HCT116 (cell line): Measurements from ENCODE around the gene FNBP1L. TPM values are rescaled to one million over a fixed set of nuclear protein-coding genes. Genes with fewer than 3 reads are reported as not detected.

Experiments
- ATAC-seq: fragments of 200-7000 bp; cut with Tn5 transposase; 2 replicates; pipeline ENCODE4 v1.9.1; 2020; ENCODE audit warnings: mild to moderate bottlenecking, moderate library complexity
- BruUV-seq: library from RNA; stranded (reverse); fragments of 400-500 nt; replicated peaks from 2 replicates; lab custom pipeline; 2021; lab: Mats Ljungman, UMichigan
- CTCF ChIA-PET: fragments of 300-600 bp; sonication (Branson Sonifier 250); formaldehyde crosslinking; loops from one replicate; lab custom pipeline; 2021; ENCODE audit warnings: antibody characterized with exemption; lab: Charles Lee
- POLR2A ChIA-PET: fragments of 300-600, 350-600 bp; sonication (Branson Sonifier 250); formaldehyde crosslinking; loops from one replicate; lab custom pipeline; 2021; ENCODE audit warnings: antibody characterized with exemption; lab: Charles Lee
- RAD21 ChIA-PET, 2 experiments: fragments of 300-600 bp; sonication (Branson Sonifier 250); formaldehyde crosslinking; loops; one replicate each; lab custom pipeline; 2023; ENCODE audit warnings: low total read pairs in 2 of 2; ENCODE audit not compliant: uncharacterized antibody in 2 of 2, unreplicated experiment in 2 of 2, low non-redundant PET in 1 of 2; lab: Charles Lee
- DNase-seq: peaks from one replicate; pipeline ENCODE4 v3.0.0-alpha.2; 2010; ENCODE audit warnings: low read depth, low spot score
- H2AFZ ChIP-seq: fragments of 200-600 bp; shearing (Covaris generic), sonication (generic); 2 replicates; pipeline ENCODE4 v1.6.1; 2017; ENCODE audit warnings: low read depth, mixed run types, mixed read lengths, antibody characterized with exemption, low read length; ENCODE audit not compliant: poor library complexity, severe bottlenecking
- H3K27ac ChIP-seq: 2 replicates; pipeline ENCODE4 v1.5.1; 2012; ENCODE audit warnings: low read depth, low read length
- H3K27me3 ChIP-seq: fragments of 200-600 bp; sonication (generic); 2 replicates; pipeline ENCODE4 v1.6.1; 2016; ENCODE audit warnings: mixed run types, low read length, mixed read lengths; ENCODE audit not compliant: insufficient read depth
- H3K36me3 ChIP-seq, 2 experiments: fragments of 200-500 bp in 1 of 2; fragments of 200-600 bp in 1 of 2; sonication (Bioruptor generic) in 1 of 2; sonication (generic) in 1 of 2; 2 replicates each; pipeline versions ENCODE4 v1.5.1 to v1.6.1; 2014 to 2016; ENCODE audit warnings: low read length in 2 of 2, inconsistent platforms in 1 of 2, mixed read lengths in 1 of 2, mixed run types in 1 of 2; ENCODE audit not compliant: insufficient read depth in 2 of 2, control insufficient read depth in 1 of 2
- H3K4me1 ChIP-seq, 2 experiments: fragments of 200-600 bp in 1 of 2; sonication (generic) in 1 of 2; 2 replicates each; pipeline versions ENCODE4 v1.5.1 to v1.6.1; 2012 to 2017; ENCODE audit warnings: low read length in 2 of 2, inconsistent platforms in 1 of 2, mild to moderate bottlenecking in 1 of 2, mixed read lengths in 1 of 2, mixed run types in 1 of 2, moderate library complexity in 1 of 2; ENCODE audit not compliant: insufficient read depth in 2 of 2, control insufficient read depth in 1 of 2
- H3K4me2 ChIP-seq: fragments of 200-600 bp; sonication (generic); 2 replicates; pipeline ENCODE4 v1.6.1; 2017; ENCODE audit warnings: mixed run types, low read length, mixed read lengths
- H3K4me3 ChIP-seq, 2 experiments: fragments of 200-600 bp in 1 of 2; sonication (generic) in 1 of 2; replicated peaks in 1 of 2; 2 replicates each; pipeline ENCODE4 v1.5.1; 2011 to 2016; ENCODE audit warnings: low read length in 2 of 2, control low read depth in 1 of 2, low read depth in 1 of 2, mild to moderate bottlenecking in 1 of 2, mixed read lengths in 1 of 2, mixed run types in 1 of 2
- H3K79me2 ChIP-seq: fragments of 200-600 bp; sonication (generic); 2 replicates; pipeline ENCODE4 v1.6.1; 2017; ENCODE audit warnings: mild to moderate bottlenecking, mixed run types, low read length, moderate library complexity, mixed read lengths; ENCODE audit not compliant: insufficient read depth
- H3K9ac ChIP-seq: fragments of 200-600 bp; sonication (generic); 2 replicates; pipeline ENCODE4 v1.6.1; 2016; ENCODE audit warnings: low read length, mixed read lengths
- H3K9me2 ChIP-seq: fragments of 200-600 bp; sonication (generic), shearing (Covaris generic); 2 replicates; pipeline ENCODE4 v1.6.1; 2017; ENCODE audit warnings: mixed run types, mild to moderate bottlenecking, moderate library complexity; ENCODE audit not compliant: insufficient read depth
- H3K9me3 ChIP-seq, 2 experiments: fragments of 200-500 bp in 1 of 2; fragments of 200-600 bp in 1 of 2; sonication (Bioruptor generic) in 1 of 2; sonication (generic) in 1 of 2; 2 replicates each; pipeline ENCODE4 v1.6.1; 2014 to 2017; ENCODE audit warnings: low read length in 2 of 2, mixed read lengths in 2 of 2, inconsistent platforms in 1 of 2, low read depth in 1 of 2, mild to moderate bottlenecking in 1 of 2, mixed run types in 1 of 2, moderate library complexity in 1 of 2; ENCODE audit not compliant: control insufficient read depth in 1 of 2, insufficient read depth in 1 of 2
- H4K20me1 ChIP-seq: fragments of 200-600 bp; sonication (generic), shearing (Covaris generic); 2 replicates; pipeline ENCODE4 v1.6.1; 2017; ENCODE audit warnings: mixed run types, mild to moderate bottlenecking, moderate library complexity; ENCODE audit not compliant: insufficient read depth
- ATF3 ChIP-seq: IDR thresholded peaks from 2 replicates; pipeline ENCODE4 v1.6.1; 2012
- CBX3 ChIP-seq: IDR thresholded peaks from 2 replicates; pipeline ENCODE4 v1.6.1; 2012; ENCODE audit warnings: low read depth
- CEBPB ChIP-seq: IDR thresholded peaks from 2 replicates; pipeline ENCODE4 v1.6.1; 2012; ENCODE audit warnings: low read depth
- EGR1 ChIP-seq: IDR thresholded peaks from 2 replicates; pipeline ENCODE4 v1.6.1; 2012; ENCODE audit warnings: low read depth
- ELF1 ChIP-seq: IDR thresholded peaks from 2 replicates; pipeline ENCODE4 v1.6.1; 2012; ENCODE audit warnings: low read depth, borderline replicate concordance
- EZH2 ChIP-seq: fragments of 200-600 bp; sonication (generic); IDR thresholded peaks from 2 replicates; pipeline ENCODE4 v1.6.1; 2017; ENCODE audit warnings: antibody characterized with exemption, mixed run types
- EZH2phosphoT487 ChIP-seq: fragments of 200-600 bp; IDR thresholded peaks from 2 replicates; pipeline ENCODE4 v1.6.1; 2018; ENCODE audit warnings: antibody characterized with exemption, borderline replicate concordance
- FOSL1 ChIP-seq: IDR thresholded peaks from 2 replicates; pipeline ENCODE4 v1.6.1; 2012; ENCODE audit warnings: low read depth
- MAX ChIP-seq: IDR thresholded peaks from 2 replicates; pipeline ENCODE4 v1.6.1; 2012
- POLR2A ChIP-seq: IDR thresholded peaks from 2 replicates; pipeline ENCODE4 v1.7.0; 2011; ENCODE audit warnings: borderline replicate concordance; ENCODE audit not compliant: insufficient read depth, insufficient read length; ENCODE audit errors: extremely low read depth
- POLR2AphosphoS5 ChIP-seq: IDR thresholded peaks from 2 replicates; pipeline ENCODE4 v1.6.1; 2011; ENCODE audit warnings: mild to moderate bottlenecking, low read depth, low read length, moderate library complexity
- SIN3A ChIP-seq: IDR thresholded peaks from 2 replicates; pipeline ENCODE4 v1.6.1; 2012; ENCODE audit warnings: low read depth
- SP1 ChIP-seq: IDR thresholded peaks from 2 replicates; pipeline ENCODE4 v1.6.1; 2012; ENCODE audit warnings: low read depth
- SRF ChIP-seq: IDR thresholded peaks from 2 replicates; pipeline ENCODE4 v1.6.1; 2012; ENCODE audit warnings: low read depth
- TCF7L2 ChIP-seq: IDR thresholded peaks from 2 replicates; pipeline ENCODE4 v1.7.0; 2011; ENCODE audit warnings: borderline replicate concordance, inconsistent platforms; ENCODE audit not compliant: insufficient read depth, insufficient read length; ENCODE audit errors: extremely low read depth
- YY1 ChIP-seq: IDR thresholded peaks from 2 replicates; pipeline ENCODE4 v1.6.1; 2011; ENCODE audit warnings: low read length, low read depth, moderate library complexity, mild to moderate bottlenecking; ENCODE audit not compliant: insufficient replicate concordance; ENCODE audit errors: extremely low read depth
- ZBTB33 ChIP-seq: IDR thresholded peaks from 2 replicates; pipeline ENCODE4 v1.6.1; 2011; ENCODE audit warnings: mild to moderate bottlenecking, low read length, moderate library complexity; ENCODE audit not compliant: insufficient replicate concordance; ENCODE audit errors: extremely low read depth
- ZFX ChIP-seq: fragments of 450-650 bp; IDR thresholded peaks from 2 replicates; pipeline ENCODE4 v1.6.1; 2017
- intact Hi-C: fragments of 100-400 bp; cut with micrococcal nuclease; formaldehyde crosslinking; loops from 2 replicates; pipeline ENCODE4 v1.10.0; 2022
- total RNA-seq: library from RNA; stranded (reverse); gene quantifications from one replicate; pipeline ENCODE4 v1.2.1, GENCODE V29; 2021; ENCODE audit not compliant: unreplicated experiment
- TF ChIP-seq, protein P1 (sequence below), 3 experiments: fragments of 200-600 bp in 1 of 3; sonication (generic) in 1 of 3; IDR thresholded peaks in 2 of 3; conservative IDR thresholded peaks in 1 of 3; 2 replicates each; pipeline ENCODE4 v1.5.1; 2012 to 2017; ENCODE audit warnings: low read depth in 2 of 3, low read length in 2 of 3, antibody characterized with exemption in 1 of 3, borderline replicate concordance in 1 of 3, control low read depth in 1 of 3, mild to moderate bottlenecking in 1 of 3, mixed read lengths in 1 of 3, mixed run types in 1 of 3, moderate library complexity in 1 of 3; ENCODE audit not compliant: insufficient read depth in 1 of 3
- TF ChIP-seq, protein P2 (sequence below): IDR thresholded peaks from 2 replicates; pipeline ENCODE4 v1.6.1; 2012; ENCODE audit warnings: low read depth

The FNBP1L gene
- total RNA-seq, 1 experiment from 2014 or later: 26.1 TPM

DNA sequence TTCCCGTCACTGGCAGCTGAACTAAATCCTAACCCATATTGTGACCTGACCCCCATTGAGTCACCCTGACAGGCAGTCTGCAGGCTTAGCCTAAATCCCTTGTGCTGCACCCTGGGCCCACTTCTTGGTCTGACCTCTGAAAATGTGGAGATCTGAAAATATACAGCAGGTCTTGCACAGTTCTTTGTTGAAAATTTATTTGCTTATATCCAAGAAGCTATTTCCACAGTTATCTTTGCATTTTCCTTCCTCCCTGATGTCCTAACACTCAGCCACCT, 146.6 kb downstream of the FNBP1L start:
- DNase-seq (no peak), ATAC-seq (no peak)
- TF ChIP-seq ZFX: no peak
- TF ChIP-seq SP1: no peak
- no peak for TF ChIP-seq MAX
- no peak for TF ChIP-seq CEBPB
- no peak for TF ChIP-seq FOSL1
- no peak for TF ChIP-seq POLR2AphosphoS5
- no peak for TF ChIP-seq SIN3A
- TF ChIP-seq YY1: no peak
- TF ChIP-seq EZH2phosphoT487: no peak
- no peak for TF ChIP-seq EGR1
- no peak for TF ChIP-seq TCF7L2
- no peak for TF ChIP-seq ELF1
- no peak for TF ChIP-seq ATF3
- TF ChIP-seq, protein P1, sequence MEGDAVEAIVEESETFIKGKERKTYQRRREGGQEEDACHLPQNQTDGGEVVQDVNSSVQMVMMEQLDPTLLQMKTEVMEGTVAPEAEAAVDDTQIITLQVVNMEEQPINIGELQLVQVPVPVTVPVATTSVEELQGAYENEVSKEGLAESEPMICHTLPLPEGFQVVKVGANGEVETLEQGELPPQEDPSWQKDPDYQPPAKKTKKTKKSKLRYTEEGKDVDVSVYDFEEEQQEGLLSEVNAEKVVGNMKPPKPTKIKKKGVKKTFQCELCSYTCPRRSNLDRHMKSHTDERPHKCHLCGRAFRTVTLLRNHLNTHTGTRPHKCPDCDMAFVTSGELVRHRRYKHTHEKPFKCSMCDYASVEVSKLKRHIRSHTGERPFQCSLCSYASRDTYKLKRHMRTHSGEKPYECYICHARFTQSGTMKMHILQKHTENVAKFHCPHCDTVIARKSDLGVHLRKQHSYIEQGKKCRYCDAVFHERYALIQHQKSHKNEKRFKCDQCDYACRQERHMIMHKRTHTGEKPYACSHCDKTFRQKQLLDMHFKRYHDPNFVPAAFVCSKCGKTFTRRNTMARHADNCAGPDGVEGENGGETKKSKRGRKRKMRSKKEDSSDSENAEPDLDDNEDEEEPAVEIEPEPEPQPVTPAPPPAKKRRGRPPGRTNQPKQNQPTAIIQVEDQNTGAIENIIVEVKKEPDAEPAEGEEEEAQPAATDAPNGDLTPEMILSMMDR (IDR thresholded peaks at IDR 0.05 in 2 of 3, conservative IDR thresholded peaks at IDR 0.05 in 1 of 3; ENCODE audit: borderline replicate concordance in 1 of 3, insufficient read depth in 1 of 3, low read depth in 2 of 3, low read length in 2 of 3): no peak
- TF ChIP-seq SRF: no peak
- TF ChIP-seq, protein P2, sequence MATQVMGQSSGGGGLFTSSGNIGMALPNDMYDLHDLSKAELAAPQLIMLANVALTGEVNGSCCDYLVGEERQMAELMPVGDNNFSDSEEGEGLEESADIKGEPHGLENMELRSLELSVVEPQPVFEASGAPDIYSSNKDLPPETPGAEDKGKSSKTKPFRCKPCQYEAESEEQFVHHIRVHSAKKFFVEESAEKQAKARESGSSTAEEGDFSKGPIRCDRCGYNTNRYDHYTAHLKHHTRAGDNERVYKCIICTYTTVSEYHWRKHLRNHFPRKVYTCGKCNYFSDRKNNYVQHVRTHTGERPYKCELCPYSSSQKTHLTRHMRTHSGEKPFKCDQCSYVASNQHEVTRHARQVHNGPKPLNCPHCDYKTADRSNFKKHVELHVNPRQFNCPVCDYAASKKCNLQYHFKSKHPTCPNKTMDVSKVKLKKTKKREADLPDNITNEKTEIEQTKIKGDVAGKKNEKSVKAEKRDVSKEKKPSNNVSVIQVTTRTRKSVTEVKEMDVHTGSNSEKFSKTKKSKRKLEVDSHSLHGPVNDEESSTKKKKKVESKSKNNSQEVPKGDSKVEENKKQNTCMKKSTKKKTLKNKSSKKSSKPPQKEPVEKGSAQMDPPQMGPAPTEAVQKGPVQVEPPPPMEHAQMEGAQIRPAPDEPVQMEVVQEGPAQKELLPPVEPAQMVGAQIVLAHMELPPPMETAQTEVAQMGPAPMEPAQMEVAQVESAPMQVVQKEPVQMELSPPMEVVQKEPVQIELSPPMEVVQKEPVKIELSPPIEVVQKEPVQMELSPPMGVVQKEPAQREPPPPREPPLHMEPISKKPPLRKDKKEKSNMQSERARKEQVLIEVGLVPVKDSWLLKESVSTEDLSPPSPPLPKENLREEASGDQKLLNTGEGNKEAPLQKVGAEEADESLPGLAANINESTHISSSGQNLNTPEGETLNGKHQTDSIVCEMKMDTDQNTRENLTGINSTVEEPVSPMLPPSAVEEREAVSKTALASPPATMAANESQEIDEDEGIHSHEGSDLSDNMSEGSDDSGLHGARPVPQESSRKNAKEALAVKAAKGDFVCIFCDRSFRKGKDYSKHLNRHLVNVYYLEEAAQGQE: no peak
- no peak for TF ChIP-seq EZH2
- TF ChIP-seq POLR2A: no peak
- TF ChIP-seq CBX3: no peak
- no peak for TF ChIP-seq ZBTB33
- Histone ChIP-seq H3K9me3 (no peaks in the 10 kb centered on the region), H2AFZ (no peak overlapping the region), H3K79me2 (peaks cover 90% of the 10 kb centered on the region), H3K9ac (no peak overlapping the region), H3K27me3 (no peaks in the 10 kb centered on the region), H3K4me3 (no peak overlapping the region), H3K9me2 (no peaks in the 10 kb centered on the region), H3K4me1 (peaks cover 25 to 33% of the 10 kb centered on the region in 2 experiments), H4K20me1 (no peaks in the 10 kb centered on the region; the same call in 1 of the 2 replicates), H3K27ac (no peak overlapping the region), H3K4me2 (no peak overlapping the region), H3K36me3 (peaks cover 0 to 21% of the 10 kb centered on the region in 2 experiments; a peak in 1 of 4 replicates)
- ChIA-PET CTCF (no interaction called here), RAD21 (no interaction called here), POLR2A (no interaction called here)
- intact Hi-C loops: no loop called here
- BruUV-seq: no TSS peak
